HG03095 (cell line): Measurements from ENCODE around the gene ZKSCAN3.
"Not testable (repeated sequence)": the region's sequence is repeated elsewhere in the genome, so short reads cannot be mapped to it uniquely, and the experiment has no call there.

Experiments used
- ATAC-seq: cut with Tn5 transposase; IDR thresholded peaks from one replicate; pipeline ENCODE4 v1.9.1; 2021; ENCODE audit warnings: moderate library complexity; ENCODE audit not compliant: unreplicated experiment

ZKSCAN3 gene

GRCh38 chr6:28371280-28371679, 21.5 kb downstream of the ZKSCAN3 start:
- no peak for ATAC-seq

- ATAC-seq: peak; percentile 77
Observed at GRCh38 chr6:28371706-28372451, 22.1 kb downstream of the ZKSCAN3 start.

GRCh38 chr6:28373925-28374324, 24.2 kb downstream of the ZKSCAN3 start:
- no peak for ATAC-seq

GRCh38 chr6:28377879-28378278, 28.1 kb downstream of the ZKSCAN3 start:
- no peak for ATAC-seq

- no peak for ATAC-seq
Observed at GRCh38 chr6:28378644-28379043, 28.9 kb downstream of the ZKSCAN3 start.

GRCh38 chr6:28380381-28380780, 30.6 kb downstream of the ZKSCAN3 start:
- ATAC-seq: no peak

GRCh38 chr6:28383235-28384142, 33.7 kb downstream of the ZKSCAN3 start:
- peak; percentile 79 for ATAC-seq

GRCh38 chr6:28384143-28384533, 34.4 kb downstream of the ZKSCAN3 start:
- no peak for ATAC-seq

- ATAC-seq: no peak
Observed at GRCh38 chr6:28390688-28391087, 40.9 kb downstream of the ZKSCAN3 start.

GRCh38 chr6:28393912-28394662, 44.3 kb downstream of the ZKSCAN3 start:
- ATAC-seq: no peak

GRCh38 chr6:28395918-28396317, 46.2 kb downstream of the ZKSCAN3 start:
- no peak for ATAC-seq

- ATAC-seq: peak; percentile 64
Observed at GRCh38 chr6:28399350-28400121, 49.8 kb downstream of the ZKSCAN3 start, which contains the start of gene ZSCAN12. ZSCAN12 (minus strand) TSS chr6:28399747; CDS start chr6:28398405, 1,342 bp downstream.

GRCh38 chr6:28400122-28400451, 50.3 kb downstream of the ZKSCAN3 start:
- ATAC-seq: no peak

- ATAC-seq: no peak
Observed at GRCh38 chr6:28401172-28401571, 51.4 kb downstream of the ZKSCAN3 start.

- no peak for ATAC-seq
Observed at GRCh38 chr6:28402197-28402596, 52.5 kb downstream of the ZKSCAN3 start.

- not testable (repeated sequence) for ATAC-seq
Observed at GRCh38 chr6:28403923-28404322, 54.2 kb downstream of the ZKSCAN3 start.

- ATAC-seq: no peak
Observed at GRCh38 chr6:28407401-28407800, 57.7 kb downstream of the ZKSCAN3 start.

GRCh38 chr6:28408076-28408802, 58.5 kb downstream of the ZKSCAN3 start:
- ATAC-seq: no peak

- no peak for ATAC-seq
Observed at GRCh38 chr6:28410767-28411166, 61.0 kb downstream of the ZKSCAN3 start.

- no peak for ATAC-seq
Observed at GRCh38 chr6:28413681-28414080, 63.9 kb downstream of the ZKSCAN3 start.
